Measurements from ENCODE around the gene XXYLT1.

DNA sequence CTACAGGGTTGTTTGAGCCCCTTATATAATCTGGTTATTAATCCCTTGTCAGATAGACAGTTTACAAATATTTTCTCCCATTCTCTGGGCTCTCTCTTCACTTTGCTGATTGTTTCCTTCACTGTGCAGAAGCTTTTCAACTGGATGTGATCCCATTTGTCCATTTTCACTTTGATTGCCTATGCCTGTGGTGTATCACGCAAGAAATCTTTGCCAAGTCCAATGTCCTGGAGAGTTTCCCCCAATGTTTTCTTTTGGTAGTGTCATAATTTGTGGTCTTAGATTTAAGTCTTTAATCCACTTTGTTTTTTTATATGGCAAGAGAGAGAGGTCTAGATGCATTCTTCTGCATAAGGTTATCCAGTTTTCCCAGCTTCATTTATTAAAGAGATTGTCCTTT is 40.7 kb downstream of the XXYLT1 start:
- TF ChIP-seq POLR2A (IDR thresholded peaks at IDR 0.05; ENCODE audit: low read depth, low read length) (no peak), POLR2AphosphoS5 (IDR thresholded peaks at IDR 0.05; ENCODE audit: low read depth, low read length) (no peak)
